NOMO-1 treated with dmso at 0.1 percent for 144 hours (cell line): ENCODE results near the gene KLHL17.
"Not testable (repeated sequence)": the region's sequence is repeated elsewhere in the genome, so short reads cannot be mapped to it uniquely, and the experiment has no call there.

Source experiments
- DNase-seq: peaks from one replicate; lab custom pipeline; 2025; ENCODE audit not compliant: unreplicated experiment; lab: John Stamatoyannopoulos, UW

Gene KLHL17

DNA sequence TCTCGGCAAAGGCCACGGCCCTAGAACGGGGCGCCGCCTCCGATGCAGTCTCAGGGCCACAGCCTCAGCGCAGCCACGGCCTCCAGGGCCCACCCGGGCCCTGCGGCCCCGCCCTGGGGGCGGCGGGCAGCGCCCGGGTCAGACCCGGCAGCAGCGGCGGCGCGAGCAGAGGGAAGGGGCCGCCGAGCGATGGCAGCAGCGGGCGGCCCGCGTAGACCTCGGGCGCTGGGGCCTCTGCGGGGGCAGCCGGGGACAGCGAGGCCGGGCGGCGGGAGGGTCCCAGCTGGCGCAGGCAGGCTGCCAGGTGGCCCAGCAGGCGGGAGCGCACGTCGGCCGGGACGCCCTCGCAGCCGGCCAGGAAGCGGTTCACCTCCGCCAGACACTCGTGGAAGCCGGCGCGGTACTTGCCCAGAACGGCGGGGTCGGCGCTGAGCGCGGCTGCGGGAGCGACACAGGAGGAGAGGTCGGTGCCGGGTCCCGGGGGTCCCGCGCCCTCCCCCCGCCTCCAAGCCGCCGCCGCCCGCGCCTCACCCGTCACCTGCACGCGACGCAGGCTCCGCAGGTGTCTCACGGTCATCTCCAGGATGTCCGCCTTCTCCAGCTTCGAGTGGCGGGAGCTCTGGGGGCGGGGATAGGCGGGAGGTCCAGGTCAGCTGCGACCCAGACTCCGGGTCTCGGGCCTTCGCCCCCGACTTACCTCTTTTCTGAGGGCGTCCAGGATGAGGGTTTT lies 38.8 kb downstream of the KLHL17 start:
- no peak for DNase-seq

DNA sequence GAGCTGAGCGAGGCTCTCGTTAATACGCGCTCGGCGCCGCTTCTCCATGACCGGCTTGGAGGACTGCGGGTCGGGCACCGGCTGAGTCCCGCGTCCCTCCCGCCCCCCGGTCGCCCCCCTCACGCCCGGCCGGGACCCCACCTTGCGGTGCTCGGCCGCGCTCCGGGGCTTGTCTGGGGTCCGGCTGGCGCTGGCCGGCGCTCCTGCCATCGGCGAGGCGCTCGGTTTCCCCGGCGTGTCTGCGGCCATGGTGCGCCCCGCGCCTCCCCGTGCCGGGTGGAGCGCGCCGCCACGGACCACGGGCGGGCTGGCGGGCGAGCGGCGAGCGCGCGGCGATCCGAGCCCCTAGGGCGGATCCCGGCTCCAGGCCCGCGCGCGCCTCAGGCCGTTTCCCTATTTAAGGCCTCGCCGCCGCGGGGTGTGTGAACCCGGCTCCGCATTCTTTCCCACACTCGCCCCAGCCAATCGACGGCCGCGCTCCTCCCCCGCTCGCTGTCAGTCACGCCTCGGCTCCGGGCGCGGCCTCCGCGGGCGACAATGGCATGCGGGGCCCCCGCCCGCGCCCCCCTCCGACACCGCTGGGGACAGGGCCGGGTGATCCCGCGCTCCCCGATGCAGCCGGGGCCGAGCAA lies 39.5 kb downstream of the KLHL17 start, which contains the start of gene HES4:
Gene HES4, minus strand, starts transcription at position 373 of the 632 bp plus-strand sequence. Its CDS starts 124 bp downstream, at position 249.
- peak; percentile 25 for DNase-seq

DNA sequence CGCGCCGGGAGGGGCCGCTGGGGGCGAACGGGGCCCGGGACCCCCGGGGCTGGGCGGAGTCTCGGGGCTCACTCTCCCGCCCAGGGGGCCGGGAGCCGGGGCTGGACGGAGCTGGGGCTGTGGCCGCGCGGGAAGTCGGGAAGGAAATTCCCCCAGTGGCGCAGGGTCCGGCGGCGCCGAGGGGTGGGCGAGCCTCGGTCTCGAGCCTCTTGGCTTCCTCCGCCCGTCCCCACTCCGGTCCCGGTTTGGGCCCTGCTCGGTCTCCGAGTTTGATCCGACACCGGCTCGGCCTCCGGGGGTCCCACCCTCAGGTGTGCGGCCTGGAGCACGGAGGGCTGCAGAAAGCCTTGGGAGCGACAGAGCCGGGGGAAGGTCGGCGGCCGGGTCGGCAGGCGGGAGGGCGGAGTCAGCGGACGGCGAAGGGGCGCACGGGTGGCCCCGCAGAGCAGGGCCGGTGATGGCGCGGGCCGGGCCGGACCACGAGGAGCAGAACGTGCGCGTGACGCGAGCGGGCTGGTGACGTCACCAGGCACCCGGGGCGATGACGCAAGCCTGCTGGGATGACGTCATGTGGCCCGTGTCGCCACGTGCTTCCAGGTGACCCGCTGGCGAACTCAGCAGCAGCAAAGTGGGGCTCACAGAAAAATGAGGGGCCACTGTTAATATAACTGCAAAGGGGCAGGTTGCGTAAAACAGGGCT lies 40.1 kb downstream of the KLHL17 start:
- no peak for DNase-seq

DNA sequence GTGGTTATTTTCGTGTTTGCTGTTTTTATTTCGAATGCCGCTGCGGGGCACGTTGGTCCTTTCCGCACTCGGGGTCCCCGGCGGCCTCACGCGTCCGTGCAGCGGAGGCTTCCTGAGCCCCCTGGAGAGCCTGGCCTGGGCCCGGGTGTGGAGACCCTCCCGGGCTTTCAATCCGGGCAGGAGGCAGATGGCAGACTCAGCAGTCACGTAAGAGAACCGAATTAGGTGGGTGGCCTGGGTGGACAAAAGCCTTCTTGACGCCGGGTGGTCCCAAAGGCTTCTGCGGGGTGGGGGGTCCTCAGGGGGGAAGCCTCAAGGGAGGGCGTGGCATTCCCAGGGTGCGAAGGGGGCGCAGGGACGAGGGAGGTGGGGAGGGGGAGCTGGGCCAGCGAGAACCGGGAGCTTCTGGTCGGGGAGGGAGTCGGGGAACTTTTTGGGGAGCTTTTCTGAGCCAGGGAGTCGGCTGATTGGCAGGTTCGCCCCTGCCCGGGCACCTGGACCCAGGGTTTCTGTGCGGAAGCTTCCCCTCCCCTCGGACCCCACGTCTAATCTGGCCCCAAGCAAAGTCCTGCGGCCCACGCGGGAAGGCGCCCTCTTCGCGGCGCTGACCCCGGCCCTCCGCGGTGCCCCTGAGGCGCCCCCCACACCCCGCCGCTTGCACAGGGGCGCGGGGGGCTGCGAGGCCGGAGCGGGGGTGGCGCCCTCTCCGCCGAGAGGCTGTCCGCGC lies 40.8 kb downstream of the KLHL17 start:
- no peak for DNase-seq

DNA sequence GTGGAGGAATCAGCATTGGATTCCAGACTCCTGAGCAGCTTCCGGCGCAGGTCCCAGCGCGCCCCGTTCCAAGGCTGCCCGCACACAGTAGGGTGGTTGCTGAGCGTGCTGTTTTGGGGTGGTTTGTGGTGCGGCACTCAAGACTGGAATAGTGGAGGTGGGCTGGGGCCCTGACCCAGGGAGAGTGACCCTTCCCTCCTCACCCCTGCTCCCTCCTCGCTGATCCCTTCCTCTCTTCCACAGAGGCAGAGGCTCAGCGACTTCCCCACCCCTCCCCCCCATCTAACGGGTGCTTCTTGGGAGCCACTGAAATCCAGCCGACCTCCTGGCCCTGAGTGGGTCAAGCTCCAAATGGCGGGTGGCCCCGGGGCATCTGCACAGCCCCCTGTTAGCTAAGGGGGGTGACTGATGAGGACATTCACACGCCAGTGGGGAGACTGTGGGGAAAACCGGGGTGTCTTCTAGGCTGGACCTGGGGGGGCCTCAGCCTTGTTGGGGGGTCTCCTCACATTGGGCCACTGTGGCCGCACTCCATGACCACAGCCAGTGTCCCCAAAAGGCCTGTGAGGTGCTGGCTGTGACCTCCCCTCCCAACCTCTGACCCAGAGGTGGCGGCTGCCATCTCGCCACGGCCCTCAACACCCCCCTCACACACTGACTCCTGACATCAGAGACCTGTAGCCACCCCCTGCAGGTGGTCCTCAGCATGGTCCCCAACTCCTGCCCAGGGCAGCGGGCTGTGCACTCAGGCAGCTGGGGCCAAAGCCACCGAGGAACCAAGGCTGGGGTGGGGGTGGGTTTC lies 43.4 kb downstream of the KLHL17 start:
- no peak for DNase-seq

DNA sequence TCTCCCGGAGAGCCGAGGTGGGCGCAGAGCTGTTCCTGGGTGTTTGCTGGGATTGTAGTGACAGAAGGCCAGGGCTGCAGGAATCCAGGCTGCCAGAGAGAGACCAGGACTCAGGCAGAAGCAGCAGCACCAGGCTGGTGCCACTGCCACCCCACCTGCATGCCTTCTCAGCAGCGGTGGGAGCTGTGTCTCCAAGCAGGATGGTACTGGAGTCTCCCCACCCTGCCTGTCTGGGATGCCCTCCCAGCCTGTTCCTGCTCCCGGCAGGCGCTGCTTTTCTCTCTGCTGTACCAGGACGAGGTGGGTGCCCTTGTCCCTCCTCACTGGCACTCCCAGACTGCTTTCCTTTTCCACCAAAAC lies 44.0 kb downstream of the KLHL17 start:
- no peak for DNase-seq

DNA sequence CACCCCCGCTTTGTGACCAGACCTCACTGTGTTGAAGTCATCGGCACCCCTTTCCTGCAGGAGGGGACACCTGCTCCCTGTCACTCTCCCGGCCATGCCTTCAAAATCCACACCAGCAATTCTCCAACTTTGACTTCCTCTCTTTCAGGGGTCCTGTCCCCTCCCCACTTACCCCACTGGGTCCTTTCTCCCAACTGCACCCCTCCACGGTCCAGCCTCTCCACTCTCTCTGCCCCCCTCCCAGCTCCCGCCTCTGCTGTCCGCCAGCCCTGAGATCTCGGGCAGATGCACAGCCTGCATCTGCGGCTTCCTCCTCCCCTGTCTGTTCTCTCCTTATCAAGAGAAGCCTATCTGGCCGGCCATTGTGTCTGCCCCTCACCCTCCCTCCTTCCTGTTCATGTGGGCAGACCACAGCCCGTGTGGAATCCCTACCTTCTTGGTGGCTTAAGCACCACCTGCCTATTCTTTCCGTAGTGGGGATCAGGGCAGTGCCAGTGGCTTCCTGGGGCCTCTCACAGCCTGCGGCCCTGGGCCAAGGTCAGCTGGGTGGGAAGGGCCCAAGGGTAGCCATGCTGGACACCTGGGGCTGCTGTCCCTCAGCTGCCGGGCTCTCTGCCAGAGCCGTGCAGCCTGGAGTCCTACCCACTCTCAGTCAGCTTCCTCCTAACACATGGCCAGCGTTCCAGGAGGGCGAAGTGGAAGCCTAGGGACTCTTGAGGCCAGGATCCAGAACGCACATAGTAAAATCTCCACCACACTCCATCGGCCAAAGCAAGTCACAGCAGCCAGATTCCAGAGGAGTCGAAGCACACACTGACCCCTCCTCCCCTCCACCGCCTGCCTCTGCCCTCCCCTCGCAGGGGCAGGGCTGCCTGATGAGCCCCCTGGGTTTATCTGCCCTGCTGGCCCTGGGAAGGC lies 44.7 kb downstream of the KLHL17 start:
- DNase-seq, result no peak

DNA sequence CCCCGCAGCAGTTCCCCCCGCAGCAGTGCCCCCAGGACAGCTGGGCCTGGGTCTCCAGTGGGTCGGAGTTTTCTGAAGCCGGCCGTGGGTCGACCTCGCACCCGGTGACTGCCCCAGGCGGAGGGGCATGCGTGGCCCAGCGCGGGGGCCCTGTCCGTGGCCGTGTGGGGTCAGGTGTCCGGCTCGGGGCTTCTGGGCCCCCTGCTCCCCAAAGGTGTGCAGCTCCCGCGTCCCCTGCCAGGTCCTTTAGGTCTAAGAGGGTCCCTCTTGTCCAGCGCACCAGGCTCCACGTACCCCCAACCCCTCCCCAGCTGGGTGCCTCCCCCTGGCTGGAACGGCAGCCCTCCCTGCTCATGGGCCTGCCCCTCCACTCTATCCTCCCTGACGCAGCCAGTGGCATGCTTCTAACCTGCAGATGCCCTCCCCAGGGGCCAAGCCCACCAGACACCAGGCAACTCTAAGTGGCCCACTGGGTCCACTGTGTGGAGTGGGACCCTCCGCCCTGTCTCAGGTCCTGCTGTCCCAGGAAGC lies 45.5 kb downstream of the KLHL17 start:
- no peak for DNase-seq

DNA sequence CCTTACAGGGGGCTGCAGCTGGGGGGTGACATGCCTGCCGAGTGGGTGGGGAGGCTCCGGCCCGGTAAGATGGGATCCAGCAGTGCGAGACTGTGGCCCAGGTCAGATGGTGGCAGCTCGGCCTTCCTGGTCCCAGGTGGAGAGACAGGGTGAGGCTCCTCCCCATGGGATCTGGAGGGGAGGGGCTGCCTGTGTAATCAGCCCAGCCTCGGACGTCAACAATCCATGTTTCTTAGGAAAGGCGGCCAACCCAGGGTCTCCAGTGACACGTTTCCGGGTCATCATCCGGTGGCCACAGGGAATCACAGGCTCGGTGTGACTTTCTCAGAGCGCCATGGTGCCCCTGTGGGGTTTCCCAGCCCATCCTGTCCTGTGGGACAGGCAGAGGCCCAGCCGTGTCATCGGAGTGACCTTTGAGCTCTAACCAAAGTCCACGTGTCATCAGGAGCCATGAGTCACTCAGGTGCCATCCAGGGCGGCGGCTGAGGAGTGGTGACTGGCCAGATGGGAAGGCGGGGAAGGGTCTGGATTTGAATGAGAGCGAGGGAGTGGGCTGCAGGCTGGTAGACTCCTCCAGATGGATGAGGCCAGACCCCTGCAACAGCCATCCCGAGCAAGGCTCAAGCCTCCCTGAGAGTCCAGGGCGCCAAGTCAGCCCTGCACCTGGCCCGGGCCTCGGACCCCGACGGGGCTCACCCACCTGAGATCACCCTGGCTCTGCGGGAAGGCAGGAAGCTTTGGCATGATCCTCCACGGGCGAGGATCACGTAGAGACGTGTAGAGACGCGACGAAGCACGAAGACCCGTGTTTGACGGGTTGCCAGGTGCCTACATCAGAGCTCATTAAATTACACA lies 46.1 kb downstream of the KLHL17 start:
- DNase-seq, result no peak

DNA sequence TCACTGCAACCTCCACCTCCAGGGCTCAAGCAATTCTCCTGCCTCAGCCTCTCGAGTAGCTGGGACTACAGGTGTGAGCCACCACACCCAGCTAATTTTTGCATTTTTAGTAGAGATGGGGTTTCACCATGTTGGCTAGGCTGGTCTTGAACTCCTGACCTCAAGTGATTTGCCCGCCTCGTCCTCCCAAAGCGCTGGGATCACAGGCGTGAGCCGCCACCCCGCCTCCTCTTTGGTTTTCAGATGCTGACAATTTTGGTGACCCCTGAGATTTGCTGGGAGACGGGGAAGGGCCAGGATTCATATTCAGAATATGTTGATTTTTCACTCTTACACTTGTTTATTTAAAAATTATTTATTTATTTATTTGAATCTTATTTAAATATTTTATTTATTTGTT lies 49.7 kb downstream of the KLHL17 start:
- not testable (repeated sequence) for DNase-seq

DNA sequence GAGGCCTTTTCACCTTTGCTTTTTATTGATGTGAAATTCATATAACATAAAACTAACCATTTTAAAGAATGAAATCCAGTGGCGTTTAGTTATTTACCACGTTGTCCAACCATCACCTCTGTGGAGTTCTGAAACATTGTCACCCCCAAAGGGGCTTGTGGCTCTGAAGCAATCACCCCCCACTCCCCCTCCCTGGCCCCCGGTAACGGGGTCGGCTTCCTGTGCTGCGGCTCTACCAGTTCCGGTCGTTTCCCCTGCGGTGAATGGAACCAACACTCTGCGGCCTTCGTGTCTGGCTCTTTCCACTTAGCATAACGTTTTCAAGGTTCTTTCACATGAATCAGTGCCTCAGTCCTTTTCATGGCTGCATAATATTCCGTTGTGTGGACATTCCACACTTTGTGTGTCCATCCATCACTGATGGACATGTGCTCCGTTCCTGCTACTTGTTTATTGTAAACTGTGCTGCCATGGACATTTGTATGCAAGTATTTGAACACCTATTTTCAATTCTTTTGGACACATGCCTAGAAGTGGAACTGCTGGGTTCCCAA lies 51.1 kb downstream of the KLHL17 start:
- DNase-seq, result no peak

DNA sequence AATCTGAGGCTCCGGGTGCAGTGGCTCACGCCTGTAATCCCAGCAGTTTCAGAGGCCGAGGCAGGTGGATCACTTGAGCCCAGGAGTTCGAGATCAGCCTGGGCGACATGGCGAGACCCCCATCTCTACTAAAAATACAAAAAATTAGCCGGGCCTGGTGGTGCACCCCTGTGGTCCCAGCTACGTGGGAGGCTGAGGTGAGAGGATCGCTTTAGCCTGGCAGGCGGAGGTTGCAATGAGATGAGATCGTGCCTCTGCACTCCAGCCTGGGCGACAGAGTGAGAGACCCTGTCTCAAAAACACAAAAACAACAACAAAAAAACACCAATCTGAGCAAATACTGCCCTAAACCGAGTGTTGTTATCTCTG lies 52.3 kb downstream of the KLHL17 start:
- DNase-seq, result not testable (repeated sequence)

DNA sequence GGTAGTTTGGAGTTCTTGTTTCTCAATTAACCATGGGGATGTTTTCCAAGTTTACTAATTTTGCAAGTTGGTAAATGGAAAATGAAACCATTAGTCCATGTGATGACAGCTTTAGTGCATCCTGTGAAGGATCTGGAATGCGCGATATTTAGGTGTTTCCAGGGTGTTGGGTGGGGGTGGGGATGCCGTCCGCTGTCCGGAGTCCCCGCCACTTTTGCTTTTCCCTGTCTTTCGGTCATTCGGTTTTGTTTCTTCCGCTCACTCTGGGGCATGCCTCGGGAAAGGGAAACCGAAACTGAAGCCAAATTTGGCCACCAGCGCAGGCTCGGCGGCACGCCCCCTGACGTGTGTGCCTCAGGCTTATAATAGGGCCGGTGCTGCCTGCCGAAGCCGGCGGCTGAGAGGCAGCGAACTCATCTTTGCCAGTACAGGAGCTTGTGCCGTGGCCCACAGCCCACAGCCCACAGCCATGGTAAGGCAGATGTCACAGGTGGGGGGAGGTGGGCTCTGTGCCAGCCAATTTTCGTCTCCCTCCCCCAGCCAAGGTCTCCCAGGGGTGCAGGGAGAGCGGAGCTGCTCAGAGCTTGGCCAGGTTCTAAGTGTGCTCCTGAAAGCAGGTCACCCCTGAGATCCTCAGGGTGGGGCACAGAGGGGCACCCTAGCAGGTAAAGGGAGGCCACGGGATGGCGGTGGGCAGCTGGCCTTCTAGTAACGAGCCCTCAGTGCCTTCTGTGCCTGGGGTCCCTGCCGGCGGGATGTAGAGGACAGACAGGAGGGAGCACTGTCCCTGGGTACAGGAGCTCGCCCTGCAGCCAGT lies 52.9 kb downstream of the KLHL17 start, which contains the start of gene ISG15:
Gene ISG15, plus strand, starts transcription at position 393 of the 817 bp plus-strand sequence. Its CDS starts 77 bp downstream, at position 470.
- peak; percentile 88 for DNase-seq

DNA sequence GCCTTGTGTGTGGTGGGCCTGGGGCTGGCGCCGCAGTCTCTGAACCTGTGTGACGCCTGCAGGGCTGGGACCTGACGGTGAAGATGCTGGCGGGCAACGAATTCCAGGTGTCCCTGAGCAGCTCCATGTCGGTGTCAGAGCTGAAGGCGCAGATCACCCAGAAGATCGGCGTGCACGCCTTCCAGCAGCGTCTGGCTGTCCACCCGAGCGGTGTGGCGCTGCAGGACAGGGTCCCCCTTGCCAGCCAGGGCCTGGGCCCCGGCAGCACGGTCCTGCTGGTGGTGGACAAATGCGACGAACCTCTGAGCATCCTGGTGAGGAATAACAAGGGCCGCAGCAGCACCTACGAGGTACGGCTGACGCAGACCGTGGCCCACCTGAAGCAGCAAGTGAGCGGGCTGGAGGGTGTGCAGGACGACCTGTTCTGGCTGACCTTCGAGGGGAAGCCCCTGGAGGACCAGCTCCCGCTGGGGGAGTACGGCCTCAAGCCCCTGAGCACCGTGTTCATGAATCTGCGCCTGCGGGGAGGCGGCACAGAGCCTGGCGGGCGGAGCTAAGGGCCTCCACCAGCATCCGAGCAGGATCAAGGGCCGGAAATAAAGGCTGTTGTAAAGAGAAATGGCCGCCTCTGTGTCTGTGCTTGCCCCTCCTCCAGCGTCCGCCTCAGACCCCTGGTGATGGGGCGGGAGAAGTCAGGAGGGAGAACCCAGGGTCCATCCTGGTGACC lies 53.7 kb downstream of the KLHL17 start:
- no peak for DNase-seq

DNA sequence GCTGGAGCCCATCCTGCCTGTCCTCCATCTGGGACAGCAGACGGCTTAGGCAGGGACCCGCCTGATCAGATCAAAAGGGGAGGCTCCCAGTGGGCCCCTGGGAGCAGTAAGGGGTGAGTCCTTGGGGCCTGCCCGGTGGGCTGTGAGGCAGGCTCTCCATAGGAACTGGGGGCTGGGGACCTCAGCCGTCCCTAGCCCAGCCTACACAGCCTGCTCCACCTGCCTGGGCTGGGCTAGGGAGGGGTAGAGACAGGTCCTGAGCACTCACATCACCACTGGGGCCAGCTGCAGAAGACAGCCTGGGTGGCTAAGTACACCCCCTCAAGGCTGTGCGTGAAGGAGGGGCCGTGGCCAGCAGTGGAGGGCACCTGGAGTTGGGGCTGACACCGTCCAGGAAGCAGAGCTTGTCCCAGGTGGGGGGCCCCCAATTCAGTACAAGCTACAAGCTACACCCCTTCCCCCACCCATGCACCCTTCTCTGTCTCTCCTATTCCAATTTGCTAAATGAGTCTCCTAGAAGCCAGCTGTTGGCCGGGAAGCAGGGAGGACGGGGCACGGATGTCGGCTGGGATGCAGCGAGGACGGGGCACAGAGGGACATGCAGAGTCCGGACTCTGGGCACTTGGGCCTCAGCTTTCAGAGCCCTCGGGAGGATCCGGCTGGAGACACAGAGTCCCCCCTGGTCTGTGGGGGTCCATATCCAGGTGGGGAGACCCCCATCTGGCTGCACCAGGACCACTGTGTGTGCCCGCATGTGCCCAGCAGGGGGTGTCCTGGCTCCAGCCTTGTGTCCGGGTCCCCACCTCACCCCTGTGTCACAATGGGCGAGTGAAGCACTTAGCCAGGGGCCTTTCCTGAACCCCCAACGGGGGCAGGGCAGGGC lies 54.7 kb downstream of the KLHL17 start:
- no peak for DNase-seq
